Omental fat pad (tissue), 4 donors: ENCODE data around the gene NME7. TPM values are rescaled to one million over a fixed set of nuclear protein-coding genes. Genes with fewer than 3 reads are reported as not detected.
"Not testable (repeated sequence)": the region's sequence is repeated elsewhere in the genome, so short reads cannot be mapped to it uniquely, and the experiment has no call there.

Experiments used
- ATAC-seq: fragments of 150-250 bp; one replicate; pipeline ENCODE4 v1.9.1; 2016; ENCODE audit warnings: mild to moderate bottlenecking, moderate library complexity; ENCODE audit not compliant: low FRiP score
- DNase-seq: peaks from one replicate; pipeline ENCODE4 v3.0.0-alpha.2; 2019; ENCODE audit warnings: low spot score
- total RNA-seq, 4 donors: library from RNA; depleted of rRNA; stranded (reverse); fragments of >200 nt; gene quantifications; one replicate each; pipeline ENCODE4 v1.1.0, GENCODE V29; 2016
- TF ChIP-seq, protein P1 (sequence below), 3 donors: fragments of 450-650 bp; IDR thresholded peaks; one replicate each; pipeline ENCODE4 v1.5.1; 2016 to 2017; ENCODE audit warnings: antibody characterized with exemption in 3 of 3, mild to moderate bottlenecking in 3 of 3, moderate library complexity in 2 of 3

The NME7 gene
- total RNA-seq, 4 donors from 2014 or later = 9.0 to 16.8 (median 9.3) TPM

- DNase-seq (no peak), ATAC-seq (no peak)
- TF ChIP-seq, protein P1, sequence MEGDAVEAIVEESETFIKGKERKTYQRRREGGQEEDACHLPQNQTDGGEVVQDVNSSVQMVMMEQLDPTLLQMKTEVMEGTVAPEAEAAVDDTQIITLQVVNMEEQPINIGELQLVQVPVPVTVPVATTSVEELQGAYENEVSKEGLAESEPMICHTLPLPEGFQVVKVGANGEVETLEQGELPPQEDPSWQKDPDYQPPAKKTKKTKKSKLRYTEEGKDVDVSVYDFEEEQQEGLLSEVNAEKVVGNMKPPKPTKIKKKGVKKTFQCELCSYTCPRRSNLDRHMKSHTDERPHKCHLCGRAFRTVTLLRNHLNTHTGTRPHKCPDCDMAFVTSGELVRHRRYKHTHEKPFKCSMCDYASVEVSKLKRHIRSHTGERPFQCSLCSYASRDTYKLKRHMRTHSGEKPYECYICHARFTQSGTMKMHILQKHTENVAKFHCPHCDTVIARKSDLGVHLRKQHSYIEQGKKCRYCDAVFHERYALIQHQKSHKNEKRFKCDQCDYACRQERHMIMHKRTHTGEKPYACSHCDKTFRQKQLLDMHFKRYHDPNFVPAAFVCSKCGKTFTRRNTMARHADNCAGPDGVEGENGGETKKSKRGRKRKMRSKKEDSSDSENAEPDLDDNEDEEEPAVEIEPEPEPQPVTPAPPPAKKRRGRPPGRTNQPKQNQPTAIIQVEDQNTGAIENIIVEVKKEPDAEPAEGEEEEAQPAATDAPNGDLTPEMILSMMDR (IDR thresholded peaks at IDR 0.05) = no peak
Observed at GRCh38 chr1:169287280-169287679, 80.3 kb downstream of the NME7 start.

DNA sequence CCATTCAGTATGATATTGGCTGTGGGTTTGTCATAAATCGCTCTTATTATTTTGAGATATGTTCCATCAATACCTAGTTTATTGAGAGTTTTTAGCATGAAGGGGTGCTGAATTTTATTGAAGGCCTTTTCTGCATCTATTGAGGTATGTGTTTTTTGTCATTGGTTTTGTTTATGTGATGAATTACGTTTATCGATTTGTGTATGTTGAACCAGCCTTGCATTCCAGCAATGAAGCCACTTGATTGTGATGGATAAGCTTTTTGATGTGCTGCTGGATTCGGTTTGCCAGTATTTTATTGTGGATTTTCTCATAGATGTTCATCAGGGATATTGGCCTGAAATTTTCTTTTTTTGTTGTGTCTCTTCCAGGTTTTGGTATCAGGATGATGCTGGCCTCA lies 86.0 kb downstream of the NME7 start:
- not testable (repeated sequence) for ATAC-seq, DNase-seq

GRCh38 chr1:169271098-169271497 lies 96.5 kb downstream of the NME7 start:
- DNase-seq = no peak

GRCh38 chr1:169266133-169266532 lies 101.5 kb downstream of the NME7 start:
- ATAC-seq (no peak), DNase-seq (no peak)
- TF ChIP-seq, protein P1 (IDR thresholded peaks at IDR 0.05) = no peak

More at GRCh38 chr1:169271098-169271497, 96.5 kb downstream of the NME7 start:
- no peak for ATAC-seq
- TF ChIP-seq, protein P1 (IDR thresholded peaks at IDR 0.05) = no peak

GRCh38 chr1:169263059-169263458 lies 104.5 kb downstream of the NME7 start:
- DNase-seq (no peak), ATAC-seq (no peak)
- TF ChIP-seq, protein P1 (IDR thresholded peaks at IDR 0.05) = no peak

DNA sequence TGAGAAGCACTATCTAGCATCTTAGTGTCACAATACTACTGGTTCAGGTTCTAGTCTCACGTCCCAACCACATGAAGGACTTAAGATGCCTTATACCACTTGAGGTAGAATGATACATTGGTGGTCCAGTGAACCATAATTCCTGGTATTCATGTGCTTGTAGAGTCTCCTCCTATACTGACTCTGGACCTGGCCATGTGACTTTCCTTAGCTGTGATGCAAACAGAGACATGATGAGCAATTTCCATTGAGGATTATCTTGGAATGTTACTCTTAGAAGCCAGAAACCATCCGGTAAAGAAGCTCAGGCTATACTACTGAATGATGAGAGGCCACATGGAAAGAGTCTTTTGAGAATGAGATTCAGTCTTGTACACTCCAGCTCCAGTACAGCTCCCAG lies 105.7 kb downstream of the NME7 start:
- TF ChIP-seq, protein P1 (IDR thresholded peaks at IDR 0.05) = no peak
- no peak for ATAC-seq
- no peak for DNase-seq

DNA sequence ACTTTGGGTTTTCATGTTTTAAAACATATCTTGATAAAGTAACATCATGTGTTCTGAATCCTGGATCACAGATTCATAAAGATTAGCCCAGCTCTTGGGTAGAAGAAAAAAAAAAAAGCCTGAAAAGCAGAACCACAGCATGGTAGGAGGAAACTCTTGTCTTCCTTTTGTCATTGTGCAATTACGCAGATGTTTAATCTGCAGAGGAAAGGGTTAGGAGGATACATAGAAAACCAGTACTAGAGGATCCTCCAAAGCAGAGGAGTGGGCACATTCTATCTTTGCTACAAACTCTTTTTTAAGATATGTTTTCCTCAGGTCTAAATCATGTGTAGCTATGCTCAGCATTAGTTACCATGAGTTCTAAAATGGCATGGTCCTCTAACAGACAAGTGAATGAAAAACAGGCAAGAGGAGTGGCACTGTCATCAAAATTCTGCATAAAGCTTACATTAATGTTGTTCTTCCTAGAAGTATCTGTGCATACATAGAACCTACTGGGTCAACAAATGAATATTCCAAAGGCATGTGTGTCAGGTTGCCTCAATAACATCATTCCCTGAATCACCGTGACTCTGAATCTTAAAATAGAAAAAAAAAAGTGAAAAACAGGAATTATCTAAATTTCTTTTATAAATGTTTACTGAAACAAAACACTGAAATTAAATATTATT lies 107.0 kb downstream of the NME7 start:
- TF ChIP-seq, protein P1 (IDR thresholded peaks at IDR 0.05) = no peak
- DNase-seq = no peak
- no peak for ATAC-seq
